Measurements from ENCODE around the gene CHCT1. TPM values are rescaled to one million over a fixed set of nuclear protein-coding genes. Genes with fewer than 3 reads are reported as not detected.

Gene CHCT1
- total and polyA plus RNA-seq, 2 of the 8 experiments (the other 6 are each of a cell fraction or from before 2014, with no cell fraction given): 0.06 TPM; not detected in 1

GRCh38 chr17:60390925-60391470 is 31.3 kb upstream of the CHCT1 start:
- ChIA-PET CTCF (ENCODE audit: partially characterized antibody) (interaction anchor here (1.4 kb wide), 1 partner anchor 15 kb away, joined by 4 read pairs; no protein-coding TSS in a partner anchor), POLR2A (ENCODE audit: partially characterized antibody) (interaction anchor here (1.3 to 1.8 kb wide), 5 partner anchors 14 to 210 kb away, joined by 3 to 6 read pairs (median 5); partner anchors contain the start of gene PPM1D)
- H3K36me3 ChIP-seq (ENCODE audit: control insufficient read depth in 2 of 4, insufficient read depth in 4 of 4, low read length in 3 of 4): no peaks in the 10 kb centered on the region
- no peak overlapping the region for H2BK120ac ChIP-seq (replicated peaks; ENCODE audit: low read depth, low read length)
- H3K9ac ChIP-seq (replicated peaks in 1 of 4; ENCODE audit: extremely low read depth in 1 of 4, low read depth in 3 of 4, low read length in 3 of 4): peak overlapping the region in 3 of 4 experiments; percentile 69 to 85 (median 74); a peak in 6 of 7 replicates
- H2BK15ac ChIP-seq (ENCODE audit: low read length): no peak overlapping the region; the same call in 1 of the 2 replicates
- peak overlapping the region; percentile 91 for H3K18ac ChIP-seq (ENCODE audit: extremely low read depth, low read length)
- no peak overlapping the region for H3K23ac ChIP-seq (ENCODE audit: insufficient read length)
- TF ChIP-seq MAFK (IDR thresholded peaks at IDR 0.05; ENCODE audit: low read depth, low read length): no peak
- TF ChIP-seq SAP30 (IDR thresholded peaks at IDR 0.05; ENCODE audit: insufficient read depth, insufficient replicate concordance, low read length): peak; percentile 78
- H3K4me2 ChIP-seq (ENCODE audit: insufficient read depth in 1 of 2, low read depth in 2 of 2, low read length in 2 of 2): peak overlapping the region; percentile 80 to 98
- no peak overlapping the region for H3K4ac ChIP-seq (replicated peaks; ENCODE audit: insufficient read length, low read depth, low read length)
- no peaks in the 10 kb centered on the region for H4K20me1 ChIP-seq (replicated peaks in 1 of 2; ENCODE audit: control insufficient read depth in 1 of 2, insufficient read depth in 2 of 2, low read length in 2 of 2)
- no peak overlapping the region for H2AFZ ChIP-seq (ENCODE audit: low read length)
- H2BK12ac ChIP-seq (ENCODE audit: low read depth, low read length): peak overlapping the region; percentile 21; the same call in 1 of the 2 replicates
- peak overlapping the region; percentile 79; the same call in 1 of the 2 replicates for H3K27ac ChIP-seq (ENCODE audit: low read depth, low read length)
- H3K23me2 ChIP-seq (ENCODE audit: low read depth, low read length): peaks cover 17% of the 10 kb centered on the region
- peak overlapping the region; percentile 26 for H3K56ac ChIP-seq (replicated peaks; ENCODE audit: insufficient read length, low read depth, low read length)
- H2AK5ac ChIP-seq (ENCODE audit: low read depth, low read length): no peak overlapping the region
- peak overlapping the region; percentile 80 to 96 (median 90) for H3K4me3 ChIP-seq (ENCODE audit: extremely low read depth in 1 of 4, insufficient read depth in 2 of 4, low read depth in 3 of 4, low read length in 4 of 4)
- H4K8ac ChIP-seq (ENCODE audit: extremely low read depth, insufficient read depth, low read length): no peak overlapping the region
- no peaks in the 10 kb centered on the region for H3K27me3 ChIP-seq (replicated peaks in 1 of 4; ENCODE audit: control insufficient read depth in 3 of 4, extremely low read depth in 1 of 4, insufficient read depth in 3 of 4, low read length in 3 of 4)
- H3K14ac ChIP-seq (ENCODE audit: insufficient read length): no peak overlapping the region
- WGBS, 2 experiments (ENCODE audit: extremely low coverage in 1 of 2, insufficient coverage in 1 of 2, insufficient read length in 1 of 2, insufficient replicate concordance in 2 of 2, low coverage in 1 of 2, low lambda C conversion rate in 2 of 2, missing lambda C conversion rate in 1 of 2): 5% methylated on average over 15 of the region's 15 CpGs; no CpG with 5 or more reads in 1 of the 2 experiments
- no peak for FAIRE-seq
- H4K5ac ChIP-seq (ENCODE audit: insufficient read length, low read depth, low read length): peak overlapping the region; percentile 45
- peaks cover 4 to 18% (median 10%) of the 10 kb centered on the region in 4 experiments; a peak in 6 of 7 replicates for H3K4me1 ChIP-seq (replicated peaks in 1 of 4; ENCODE audit: control insufficient read depth in 3 of 4, insufficient read depth in 4 of 4, low read length in 3 of 4)
- peaks cover 6 to 54% of the 10 kb centered on the region in 2 experiments; a peak in 3 of 4 replicates for H3K79me2 ChIP-seq (ENCODE audit: control insufficient read depth in 1 of 2, insufficient read depth in 2 of 2, low read length in 2 of 2)
- no peaks in the 10 kb centered on the region for H3K79me1 ChIP-seq (ENCODE audit: low read depth, low read length)
- no peaks in the 10 kb centered on the region for H3K9me3 ChIP-seq (ENCODE audit: insufficient read depth in 2 of 2, low read depth in 1 of 2, low read length in 1 of 2)
- H2BK20ac ChIP-seq (ENCODE audit: low read length): no peak overlapping the region
- peak overlapping the region; percentile 12 for H4K91ac ChIP-seq (replicated peaks; ENCODE audit: insufficient read length, low read length)
- DNase-seq (ENCODE audit: low read depth in 1 of 2, low spot score in 2 of 2): no peak
- peak overlapping the region; percentile 93 for H2BK5ac ChIP-seq (ENCODE audit: low read depth, low read length)

Measured in H1 (cell line).